NCI-H510A treated with DMSO at 0.1 percent for 48 hours (cell line): ENCODE data around the gene UQCR10.
"Not testable (repeated sequence)": the region's sequence is repeated elsewhere in the genome, so short reads cannot be mapped to it uniquely, and the experiment has no call there.

Source experiments
- DNase-seq: peaks from one replicate; lab custom pipeline; 2025; lab: John Stamatoyannopoulos, UW

Gene UQCR10

DNA sequence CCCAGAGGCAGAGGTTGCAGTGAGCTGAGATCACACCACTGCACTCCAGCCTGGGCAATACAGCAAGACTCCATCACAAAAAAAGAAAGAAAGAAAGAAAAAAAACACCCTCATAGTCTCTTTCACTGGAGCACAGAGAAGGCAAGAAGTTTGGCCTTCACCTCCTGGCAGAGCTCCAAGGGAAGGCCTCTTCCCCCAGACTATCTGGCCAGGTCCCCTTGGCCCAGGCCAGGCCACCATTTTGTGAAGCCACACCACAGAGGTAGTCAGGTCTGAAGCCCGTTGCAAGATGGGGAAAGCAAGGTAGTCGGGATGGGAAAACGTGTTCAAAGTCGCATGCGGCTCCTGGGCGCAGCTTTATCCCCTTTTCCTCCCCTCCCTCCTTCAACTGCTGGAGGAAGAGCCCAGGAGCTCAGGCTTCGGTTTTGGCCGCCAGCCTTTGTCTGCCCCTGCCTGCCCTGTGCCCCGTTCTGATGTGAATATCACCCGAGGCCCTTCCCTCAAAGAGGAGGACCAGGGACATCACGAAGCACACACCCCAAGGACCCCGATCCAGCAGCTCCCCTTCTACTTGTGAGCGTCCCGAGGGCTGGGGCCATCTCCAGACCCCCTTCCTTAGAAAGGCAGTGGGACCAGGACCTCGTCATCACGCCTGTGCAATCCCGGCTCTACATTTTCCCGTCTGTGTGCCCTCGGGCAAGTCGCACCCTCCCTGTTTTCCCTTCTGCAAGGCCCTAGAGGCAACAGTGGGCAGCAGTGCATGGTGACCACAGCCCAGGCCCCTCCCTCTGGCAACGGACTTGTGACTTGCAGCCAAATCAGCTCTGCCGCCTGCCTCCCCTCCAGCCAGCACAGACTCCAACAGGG, 29.7 kb upstream of the UQCR10 start:
- no peak for DNase-seq

DNA sequence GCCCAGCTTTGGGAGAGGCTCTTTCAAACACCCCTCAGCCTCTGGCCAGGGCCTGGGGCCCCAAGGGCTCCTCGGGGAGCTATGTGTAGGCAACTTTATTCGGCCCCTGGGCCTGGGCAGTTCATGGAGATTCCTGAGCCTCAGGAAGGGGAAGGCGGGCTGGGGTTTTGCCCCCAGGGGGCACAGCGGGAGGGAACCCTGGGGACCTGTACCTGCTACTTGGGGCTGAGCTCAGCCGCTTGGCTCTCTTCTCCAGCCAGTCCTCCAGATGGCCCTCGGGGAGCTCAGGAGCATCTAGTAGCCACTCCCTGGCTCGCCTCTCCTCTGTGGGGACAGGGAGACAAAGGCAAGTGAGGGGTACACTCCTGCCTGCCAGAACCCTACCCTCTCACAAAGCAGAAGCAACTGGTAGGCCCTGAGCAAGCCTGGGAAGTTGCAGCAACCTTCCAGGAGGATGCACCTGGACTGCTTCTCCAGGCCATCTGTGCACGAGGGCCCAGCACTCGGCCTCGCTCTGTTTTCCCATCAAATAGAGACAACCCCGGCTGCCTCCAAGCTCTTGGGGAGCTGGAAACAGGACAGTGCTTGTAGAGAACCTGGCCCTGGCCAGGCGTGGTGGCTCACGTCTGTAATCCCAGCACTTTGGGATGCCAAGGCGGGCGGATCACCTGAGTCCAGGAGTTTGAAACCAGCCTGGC, 28.9 kb upstream of the UQCR10 start:
- no peak for DNase-seq

DNA sequence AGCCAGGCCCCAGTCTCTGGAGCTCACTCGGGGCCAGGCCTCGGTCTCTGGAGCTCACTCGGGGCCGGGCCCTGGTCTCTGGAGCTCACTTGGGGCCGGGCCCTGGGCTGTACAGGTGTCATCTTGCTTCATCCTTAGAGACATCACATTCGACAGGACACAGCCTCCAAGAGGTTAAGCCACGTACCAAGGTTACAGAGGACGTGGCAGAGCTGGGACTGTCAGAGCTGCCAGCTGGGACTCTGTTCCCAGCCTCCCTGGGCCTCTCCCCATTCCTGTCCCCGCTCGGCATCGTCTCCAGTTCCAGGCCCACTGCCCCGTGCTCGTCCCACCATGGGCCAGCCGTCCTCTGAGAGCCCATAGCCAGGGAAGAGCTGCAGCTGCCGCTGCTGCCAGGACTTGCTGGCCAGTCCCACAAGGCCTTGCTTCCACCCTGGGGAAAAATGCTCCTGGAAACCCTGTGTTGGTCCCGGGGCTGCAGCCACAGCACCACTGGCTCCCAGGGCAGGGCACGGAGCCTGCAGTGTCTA, 27.8 kb upstream of the UQCR10 start:
- no peak for DNase-seq

DNA sequence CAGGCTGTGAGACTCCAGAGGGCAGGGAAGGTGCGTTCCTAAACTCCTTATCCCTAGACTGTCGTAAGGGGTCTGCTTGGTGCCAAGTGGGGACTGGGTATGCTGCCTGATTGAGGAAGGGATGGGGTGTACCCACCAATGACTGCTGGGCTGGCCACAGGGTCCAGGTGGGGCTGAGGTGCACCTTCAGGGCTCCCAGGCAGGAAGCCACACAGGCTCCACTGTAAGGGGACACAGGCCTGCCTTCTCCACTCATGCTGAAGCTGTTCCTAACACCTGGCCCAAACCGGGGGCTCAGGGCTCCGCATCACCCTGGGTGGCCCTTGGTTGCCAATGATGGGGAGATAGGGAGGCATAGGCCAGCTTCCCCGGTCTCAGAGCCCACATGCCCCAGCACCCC, 27.0 kb upstream of the UQCR10 start:
- no peak for DNase-seq

DNA sequence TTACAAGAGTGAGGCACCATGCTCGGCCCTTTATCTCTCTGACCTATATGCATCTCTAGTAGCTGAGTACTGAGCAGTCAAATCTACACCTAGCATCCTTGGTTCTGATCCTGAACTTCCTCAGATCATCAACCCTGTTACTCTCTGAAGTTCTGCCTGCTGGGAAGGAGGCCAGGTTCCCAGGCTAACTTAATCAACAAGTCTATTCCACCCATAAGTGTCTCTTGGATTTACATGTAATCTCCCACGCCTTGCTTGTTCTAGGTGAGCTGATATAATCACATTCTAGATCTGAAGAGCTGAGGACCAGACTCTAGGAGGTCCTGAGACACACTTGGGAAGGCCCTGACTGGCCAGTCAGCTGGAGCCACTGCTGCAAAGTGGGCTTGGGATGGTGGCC, 25.2 kb upstream of the UQCR10 start:
- no peak for DNase-seq

DNA sequence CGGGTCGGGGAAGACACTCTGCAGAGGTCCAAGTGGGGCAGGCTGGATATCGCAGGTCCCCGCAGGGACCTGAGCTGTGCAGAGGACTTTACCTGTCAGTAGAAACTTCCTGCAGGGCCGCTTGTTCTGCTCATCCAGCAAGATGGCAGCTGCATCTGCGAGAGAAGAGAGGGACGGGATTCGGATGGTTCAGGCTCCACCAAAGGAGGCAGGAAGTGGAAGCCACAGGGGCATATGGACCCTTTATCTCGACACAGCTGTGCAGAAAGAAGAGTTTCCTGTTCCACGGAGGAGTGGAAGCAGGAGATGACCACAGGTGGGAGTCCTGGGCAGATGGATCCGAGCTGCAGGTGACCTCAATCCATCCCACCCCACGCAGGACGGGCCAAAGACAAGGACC, 24.8 kb upstream of the UQCR10 start:
- DNase-seq = no peak

DNA sequence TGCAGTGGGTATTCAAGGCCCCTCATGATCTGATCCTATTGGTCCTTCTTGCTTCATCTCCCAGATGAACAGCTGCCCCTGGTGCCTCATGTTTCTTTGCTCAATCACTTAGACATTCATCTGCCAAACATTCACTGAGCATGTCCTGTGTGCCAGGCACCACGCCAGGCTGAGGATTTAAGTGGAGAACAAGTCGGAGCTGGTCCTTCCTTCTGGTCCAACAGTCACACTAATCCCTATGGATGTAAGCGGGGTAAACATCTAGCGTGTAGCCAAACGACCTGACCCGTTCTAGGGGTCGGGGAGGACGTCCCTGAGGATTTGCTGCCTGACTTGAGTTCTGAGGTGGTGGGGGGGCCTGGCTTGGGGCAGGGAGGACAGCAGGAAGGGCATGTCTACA, 22.3 kb upstream of the UQCR10 start:
- DNase-seq = peak; percentile 37

DNA sequence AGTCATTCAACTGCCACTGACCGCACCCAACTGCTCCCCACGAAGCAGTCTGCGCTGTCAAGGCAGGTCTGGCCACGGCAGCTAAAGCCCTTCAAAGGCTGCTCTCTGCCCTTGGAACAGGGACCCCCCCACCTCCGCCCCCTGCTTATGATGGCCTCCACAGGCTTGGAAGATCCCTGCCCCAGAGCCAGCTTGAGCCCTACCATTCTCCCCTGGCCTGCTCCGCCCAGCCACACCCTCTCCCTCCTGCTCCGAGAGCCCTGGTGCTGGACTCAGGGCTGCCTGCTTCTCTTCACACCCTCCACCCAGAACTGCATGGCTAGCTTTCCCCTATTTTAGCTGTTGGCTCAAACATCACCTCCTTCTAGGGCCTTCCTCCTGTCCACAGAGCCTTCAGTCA, 19.3 kb upstream of the UQCR10 start:
- no peak for DNase-seq

DNA sequence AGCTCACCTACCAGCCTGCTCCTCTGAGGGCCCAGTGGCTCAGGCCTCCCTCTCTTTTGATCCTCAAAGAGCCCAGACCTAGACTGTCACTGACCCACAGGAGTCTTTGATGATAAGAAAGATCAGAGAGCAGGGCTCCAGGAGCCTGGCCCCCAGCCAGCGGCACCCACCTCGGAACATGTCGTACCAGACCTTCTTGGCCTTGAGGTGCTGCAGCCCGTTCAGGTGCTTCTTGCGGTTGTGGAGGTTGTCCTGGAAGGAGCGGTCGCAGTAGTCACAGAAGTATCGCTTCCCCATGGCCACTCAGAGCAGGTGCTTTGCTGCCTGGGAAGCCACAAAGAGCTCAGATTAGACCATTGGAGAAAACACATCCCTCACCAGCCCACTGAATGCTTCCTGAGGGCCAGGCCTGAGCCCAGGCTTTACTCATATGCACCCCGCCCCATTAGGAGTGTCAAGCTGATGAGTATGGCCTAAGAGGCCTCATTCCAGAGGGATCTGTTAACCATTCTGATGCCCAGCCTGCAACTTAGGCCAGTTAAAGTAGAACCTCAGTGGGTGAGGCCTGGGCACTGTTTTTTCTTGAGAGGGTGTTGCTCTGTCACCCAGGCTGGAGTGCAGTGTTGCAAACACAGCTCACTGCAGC, 18.8 kb upstream of the UQCR10 start:
- no peak for DNase-seq

DNA sequence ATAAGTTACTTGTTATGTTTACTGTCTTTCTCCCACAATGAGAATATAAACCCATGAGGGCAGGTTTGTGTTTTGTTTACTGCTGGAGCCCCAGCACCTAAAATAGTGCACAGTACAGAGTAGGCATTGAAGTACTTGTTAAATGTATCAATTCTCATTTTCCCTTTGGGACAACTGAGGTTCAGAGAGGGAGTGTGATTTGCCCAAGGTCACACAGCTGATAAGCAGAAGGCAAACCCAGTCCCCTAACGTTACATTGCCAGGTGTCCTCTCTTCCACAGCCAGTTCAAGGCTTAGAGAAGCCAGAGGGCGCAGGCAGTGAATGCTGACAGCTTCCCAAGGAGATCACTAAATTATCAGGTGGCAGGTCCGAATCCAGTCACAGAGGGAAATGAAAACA, 17.1 kb upstream of the UQCR10 start:
- DNase-seq = no peak

DNA sequence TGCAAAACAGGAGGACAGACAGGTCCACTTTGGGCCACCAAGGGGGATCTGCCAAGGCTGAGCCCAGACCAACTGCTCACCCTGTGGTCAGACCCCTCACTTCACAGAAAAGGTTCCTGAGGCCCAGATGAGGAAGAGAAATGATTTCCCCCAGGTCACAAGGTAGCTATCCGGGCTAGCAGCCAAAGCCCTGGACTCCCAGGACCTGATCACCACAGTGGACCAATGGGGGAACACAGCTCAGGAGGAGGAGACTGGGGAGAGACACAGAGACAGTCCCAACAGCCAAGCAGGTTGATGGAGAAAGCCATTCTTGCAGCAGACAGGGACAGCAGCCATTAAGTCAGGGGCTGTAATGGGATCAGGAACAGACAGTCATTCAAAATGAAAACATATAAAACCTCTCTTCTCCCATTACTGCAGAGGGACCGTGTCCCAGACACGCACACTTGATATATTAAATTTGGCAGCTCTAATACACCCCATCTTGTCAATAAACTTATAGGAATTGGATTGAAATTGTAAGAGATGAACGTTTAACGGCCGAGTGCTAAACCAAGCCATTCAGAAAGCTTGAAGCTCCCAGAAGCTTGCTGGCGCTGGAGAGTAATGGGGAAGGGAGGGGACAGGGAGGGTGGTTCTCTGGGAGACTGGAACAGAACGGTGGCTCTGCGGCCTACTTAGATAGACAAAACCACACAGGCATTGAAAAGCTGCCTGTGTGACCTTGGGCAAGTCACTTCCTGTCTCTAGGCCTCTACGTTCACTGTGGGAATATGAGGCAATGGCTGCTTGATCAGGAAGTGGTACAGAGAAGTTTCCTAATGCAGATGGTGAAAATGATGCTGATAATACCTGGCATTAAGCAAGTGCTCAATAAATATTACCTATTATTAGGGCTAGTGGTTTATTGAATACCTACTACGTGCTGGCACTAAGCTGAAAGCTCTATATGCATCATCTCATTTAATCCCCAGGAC, 16.3 kb upstream of the UQCR10 start:
- DNase-seq = no peak

DNA sequence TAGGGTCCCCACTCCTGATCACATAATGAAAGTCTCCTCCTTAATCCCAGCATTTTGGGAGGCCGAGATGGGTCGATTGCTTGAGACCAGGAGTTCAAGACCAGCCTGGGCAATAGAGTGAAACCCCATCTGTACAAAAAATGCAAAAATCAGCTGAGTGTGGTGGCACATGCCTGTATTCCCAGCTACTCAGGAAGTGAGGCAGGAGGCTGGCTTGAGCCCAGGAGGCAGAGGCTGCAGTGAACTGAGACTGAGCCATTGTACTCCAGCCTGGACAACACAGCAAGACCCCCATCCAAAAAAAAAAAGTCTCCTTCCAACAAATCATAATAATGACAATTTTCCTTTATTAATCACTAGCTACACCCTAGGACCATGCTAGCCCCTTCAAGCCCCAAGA, 15.5 kb upstream of the UQCR10 start:
- DNase-seq = no peak

DNA sequence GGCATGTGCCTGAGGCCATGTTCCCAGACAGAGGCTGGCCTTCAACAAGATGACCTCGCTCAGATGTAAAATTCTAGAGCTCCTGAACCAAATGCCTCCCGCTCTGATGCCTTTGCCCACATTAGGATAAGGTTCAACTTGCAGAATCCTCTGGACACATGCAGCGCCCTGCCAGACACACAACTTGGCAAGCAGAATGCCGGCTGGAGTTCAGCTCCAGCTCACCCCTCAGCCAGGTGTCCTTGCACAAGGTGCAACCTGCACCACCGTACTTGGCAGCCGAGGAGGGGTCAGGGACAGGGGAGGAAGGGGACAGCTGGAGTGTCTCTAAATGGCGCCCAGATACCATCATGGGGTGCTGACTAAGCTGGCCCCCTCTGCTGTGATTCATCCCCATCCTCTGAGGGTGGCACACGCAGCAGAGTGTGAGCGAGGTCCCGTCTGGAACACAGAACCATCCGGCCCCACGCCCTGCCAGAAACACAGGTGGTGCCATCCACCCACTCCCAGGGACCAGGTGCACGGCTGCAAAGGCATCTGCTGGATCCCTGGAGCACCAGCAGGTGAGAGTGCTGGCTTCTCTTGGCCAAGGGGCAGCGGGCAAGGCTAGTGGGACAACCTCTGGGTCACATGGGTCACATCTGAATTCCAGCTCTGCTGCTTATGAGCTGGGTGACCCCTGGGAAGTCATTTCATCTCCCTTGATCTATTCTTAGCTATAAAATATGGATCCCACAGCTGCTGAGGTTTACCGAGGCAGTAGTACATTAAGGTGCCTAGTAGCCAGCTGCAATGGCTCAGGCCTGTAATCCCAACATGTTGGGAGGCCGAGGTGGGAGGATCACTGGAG, 13.1 kb upstream of the UQCR10 start:
- DNase-seq = no peak

DNA sequence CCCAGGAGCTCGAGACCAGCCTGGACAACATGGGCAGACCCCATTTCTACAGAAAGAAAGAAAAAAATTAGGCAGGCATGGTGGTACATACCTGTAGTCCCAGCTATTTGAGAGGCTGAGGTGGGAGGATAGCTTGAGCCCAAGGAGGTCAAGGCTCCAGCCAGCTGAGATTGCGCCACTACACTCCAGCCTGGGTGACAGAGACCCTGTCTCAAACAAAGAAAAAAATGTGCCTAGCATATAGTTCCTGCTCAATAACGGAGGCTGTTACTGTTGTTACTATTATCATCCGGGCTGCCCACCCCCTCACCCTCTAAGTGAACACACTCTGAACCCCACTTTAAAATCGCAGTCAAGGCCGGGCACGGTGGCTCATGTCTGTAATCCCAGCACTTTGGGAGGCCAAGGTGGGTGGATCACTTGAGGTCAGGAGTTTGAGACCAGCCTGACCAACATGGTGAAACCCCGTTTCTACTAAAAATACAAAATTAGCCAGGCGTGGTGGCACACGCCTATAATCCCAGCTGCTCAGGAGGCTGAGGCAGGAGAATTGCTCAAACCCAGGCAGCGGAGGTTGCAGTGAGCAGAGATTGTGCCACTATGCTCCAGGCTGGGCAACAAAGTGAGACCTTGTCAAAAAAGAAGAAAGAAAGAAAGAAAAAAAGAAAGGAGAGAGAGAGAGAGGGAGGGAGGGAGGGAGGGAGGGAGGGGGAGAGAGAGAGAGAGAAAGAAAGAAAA, 12.3 kb upstream of the UQCR10 start:
- not testable (repeated sequence) for DNase-seq

DNA sequence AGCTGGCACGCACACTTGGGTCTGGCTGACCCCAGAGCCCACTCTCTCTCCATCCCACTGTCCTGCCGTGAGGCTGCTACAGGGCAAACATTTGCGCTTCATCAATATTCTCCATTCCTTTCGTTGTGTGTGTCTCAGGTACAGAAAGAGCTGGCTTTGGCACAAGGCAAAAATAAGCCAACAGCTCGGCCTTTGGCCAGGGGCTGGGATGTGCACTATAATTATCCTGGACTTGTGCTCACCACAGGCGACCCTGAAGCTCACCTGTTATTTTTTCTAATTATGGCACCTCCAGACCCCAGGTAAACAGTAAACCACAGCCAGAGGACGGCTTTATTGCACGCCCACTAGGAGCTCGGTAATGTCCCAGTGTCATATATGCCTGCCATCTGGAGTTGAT, 11.3 kb upstream of the UQCR10 start:
- DNase-seq = no peak

DNA sequence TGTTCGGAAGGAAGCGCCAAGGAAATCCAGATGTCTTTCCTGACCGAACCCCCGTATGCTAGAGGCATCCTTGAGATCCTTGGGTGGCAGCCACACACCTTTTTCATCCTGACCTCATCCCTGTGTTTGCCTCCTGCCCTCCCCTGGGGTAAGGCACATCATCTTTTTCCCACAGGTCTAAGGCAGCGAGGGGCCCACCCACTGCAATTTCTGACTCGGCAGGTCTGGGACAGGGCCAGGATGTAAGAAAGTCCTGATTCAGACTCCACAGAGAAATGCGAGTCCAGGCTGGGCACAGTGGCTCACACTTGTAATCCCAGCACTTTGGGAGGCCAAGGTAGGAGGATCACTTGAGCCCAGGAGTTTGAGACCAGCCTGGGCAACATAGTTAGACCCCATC, 10.8 kb upstream of the UQCR10 start:
- DNase-seq = no peak

DNA sequence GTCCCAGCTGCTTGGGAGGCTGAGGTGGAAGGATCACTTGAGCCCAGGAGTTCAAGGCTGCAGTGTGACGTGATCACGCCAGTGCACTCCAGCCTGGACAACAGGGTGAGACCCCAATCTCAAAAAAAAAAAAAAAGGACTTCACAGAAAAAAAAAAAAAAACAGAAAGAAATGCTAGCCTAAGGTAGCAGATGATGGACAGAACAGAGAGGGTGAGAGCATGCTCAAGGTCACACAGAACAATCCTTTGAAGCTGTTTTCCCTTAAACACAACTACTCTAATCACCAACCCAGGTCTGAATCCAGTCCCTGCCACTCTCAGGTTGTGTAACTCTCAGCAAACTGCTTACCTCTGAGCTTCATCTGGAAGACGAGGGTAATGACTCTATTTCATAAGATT, 10.1 kb upstream of the UQCR10 start:
- no peak for DNase-seq

DNA sequence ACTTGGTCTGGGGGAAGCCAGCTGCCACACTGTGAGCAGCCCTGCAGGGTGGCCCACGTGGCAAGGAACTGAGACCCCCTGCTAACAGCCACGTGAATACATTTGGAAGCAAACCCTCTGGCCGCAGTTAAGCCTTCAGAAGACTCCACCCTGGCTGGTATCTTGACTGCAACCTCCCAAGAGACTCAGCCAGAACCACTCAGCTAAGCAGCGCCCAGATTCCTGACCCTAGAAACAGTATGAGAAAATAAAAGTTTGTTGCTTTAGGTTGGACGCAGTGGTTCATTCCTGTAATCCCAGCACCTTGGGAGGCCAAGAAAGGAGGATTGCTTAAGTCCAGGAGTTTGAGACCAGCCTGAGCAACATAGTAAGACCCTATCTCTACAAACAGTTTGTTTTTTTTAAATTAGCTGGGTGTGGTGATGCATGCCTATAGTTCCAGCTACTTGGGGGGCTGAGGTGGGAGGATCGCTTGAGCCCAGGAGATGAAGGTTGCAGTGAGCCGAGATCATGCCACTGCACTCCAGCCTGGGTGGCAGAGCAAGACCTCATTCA, 9.0 kb upstream of the UQCR10 start:
- no peak for DNase-seq

DNA sequence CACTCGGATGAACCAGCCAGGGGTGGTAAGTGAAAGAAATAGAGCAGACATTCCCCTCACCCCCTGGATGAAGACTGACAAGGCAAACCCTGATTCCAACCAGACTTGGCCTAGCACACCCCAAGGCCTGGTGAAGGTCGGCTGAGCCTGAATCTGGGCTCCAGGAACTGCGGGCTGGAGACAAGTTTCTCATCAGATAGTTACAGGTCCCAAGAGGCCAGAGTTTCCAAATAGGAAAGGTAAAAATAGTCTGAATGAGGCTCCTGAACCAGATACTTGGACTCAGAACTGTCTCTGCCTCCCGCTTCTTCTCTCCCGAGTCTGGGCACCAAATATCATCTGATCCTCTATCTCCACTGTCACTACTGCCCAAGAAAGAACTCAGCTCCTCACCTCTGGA, 8.2 kb upstream of the UQCR10 start:
- DNase-seq = no peak

DNA sequence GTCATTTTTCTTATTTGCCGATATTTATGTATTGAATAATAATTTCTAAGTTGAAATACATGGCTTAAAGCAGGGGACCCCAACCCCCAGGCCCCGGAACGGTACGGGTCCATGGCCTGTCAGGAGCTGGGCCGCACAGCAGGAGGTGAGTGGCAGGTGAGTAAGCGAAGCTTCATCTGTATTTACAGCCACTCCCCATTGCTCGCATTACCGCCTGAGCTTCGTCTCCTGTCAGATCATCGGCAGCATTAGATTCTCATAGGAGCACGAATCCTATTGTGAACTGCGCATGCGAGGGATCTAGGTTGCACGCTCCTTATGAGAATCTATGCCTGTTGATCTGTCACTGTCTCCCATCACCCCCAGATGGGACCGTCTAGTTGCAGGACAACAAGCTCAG, 4.9 kb upstream of the UQCR10 start:
- DNase-seq = peak; percentile 67
